ENCODE data around the gene NCAPD3. TPM values are rescaled to one million over a fixed set of nuclear protein-coding genes. Genes with fewer than 3 reads are reported as not detected.

Gene NCAPD3
- total RNA-seq, 1 donor from 2014 or later: 25.4 TPM

DNA sequence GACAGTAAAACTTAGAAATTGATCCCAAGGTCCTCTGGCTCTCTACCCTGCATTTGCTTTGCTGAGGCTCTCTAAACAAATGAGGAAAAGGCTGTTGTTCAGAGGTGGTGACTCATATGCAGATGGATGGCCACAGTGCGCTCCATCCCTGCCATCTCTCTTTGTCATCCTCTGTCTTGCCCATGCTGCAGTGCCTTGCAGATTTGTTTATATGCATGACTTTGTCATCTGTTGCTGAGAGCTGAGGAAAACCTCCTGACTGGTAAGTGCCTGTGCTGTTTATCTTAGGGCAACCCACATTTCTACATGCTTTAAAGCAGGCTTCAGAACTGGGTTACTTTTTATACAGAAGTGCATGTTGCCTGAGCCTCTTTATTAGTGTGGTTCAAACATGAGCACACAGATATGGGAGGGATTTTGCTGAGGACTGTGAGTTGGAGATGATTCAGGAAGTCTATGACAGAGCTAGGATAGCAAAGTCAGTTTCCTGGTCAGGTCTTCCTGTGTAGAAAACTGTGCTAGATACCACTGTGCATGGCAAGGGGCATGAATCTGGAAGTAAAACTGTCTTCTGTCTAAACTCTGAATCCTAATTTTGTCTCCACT, 97.4 kb downstream of the NCAPD3 start:
- Mint-ChIP-seq H3K4me3 (no peak overlapping the region), H3K4me1 (peaks cover 5% of the 10 kb centered on the region), H3K36me3 (peaks cover 12% of the 10 kb centered on the region), H3K9me3 (peaks cover 7% of the 10 kb centered on the region), H3K27me3 (ENCODE audit: low read depth) (peaks cover 37% of the 10 kb centered on the region), H3K27ac (no peak overlapping the region)
- no peak for DNase-seq (ENCODE audit: low spot score in 2 of 2, unreplicated experiment in 2 of 2)
- TF ChIP-seq, protein P1, sequence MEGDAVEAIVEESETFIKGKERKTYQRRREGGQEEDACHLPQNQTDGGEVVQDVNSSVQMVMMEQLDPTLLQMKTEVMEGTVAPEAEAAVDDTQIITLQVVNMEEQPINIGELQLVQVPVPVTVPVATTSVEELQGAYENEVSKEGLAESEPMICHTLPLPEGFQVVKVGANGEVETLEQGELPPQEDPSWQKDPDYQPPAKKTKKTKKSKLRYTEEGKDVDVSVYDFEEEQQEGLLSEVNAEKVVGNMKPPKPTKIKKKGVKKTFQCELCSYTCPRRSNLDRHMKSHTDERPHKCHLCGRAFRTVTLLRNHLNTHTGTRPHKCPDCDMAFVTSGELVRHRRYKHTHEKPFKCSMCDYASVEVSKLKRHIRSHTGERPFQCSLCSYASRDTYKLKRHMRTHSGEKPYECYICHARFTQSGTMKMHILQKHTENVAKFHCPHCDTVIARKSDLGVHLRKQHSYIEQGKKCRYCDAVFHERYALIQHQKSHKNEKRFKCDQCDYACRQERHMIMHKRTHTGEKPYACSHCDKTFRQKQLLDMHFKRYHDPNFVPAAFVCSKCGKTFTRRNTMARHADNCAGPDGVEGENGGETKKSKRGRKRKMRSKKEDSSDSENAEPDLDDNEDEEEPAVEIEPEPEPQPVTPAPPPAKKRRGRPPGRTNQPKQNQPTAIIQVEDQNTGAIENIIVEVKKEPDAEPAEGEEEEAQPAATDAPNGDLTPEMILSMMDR (IDR thresholded peaks at IDR 0.05; ENCODE audit: unreplicated experiment): no peak

- Mint-ChIP-seq H3K4me1 (peaks cover 11% of the 10 kb centered on the region), H3K4me3 (no peak overlapping the region), H3K36me3 (peaks cover 7% of the 10 kb centered on the region), H3K9me3 (no peaks in the 10 kb centered on the region), H3K27ac (no peak overlapping the region), H3K27me3 (ENCODE audit: low read depth) (peaks cover 37% of the 10 kb centered on the region)
- no peak for DNase-seq (ENCODE audit: low spot score in 2 of 2, unreplicated experiment in 2 of 2)
- TF ChIP-seq, protein P1 (IDR thresholded peaks at IDR 0.05; ENCODE audit: unreplicated experiment): no peak
Measured at GRCh38 chr11:134125507-134125906, 98.3 kb downstream of the NCAPD3 start.

DNA sequence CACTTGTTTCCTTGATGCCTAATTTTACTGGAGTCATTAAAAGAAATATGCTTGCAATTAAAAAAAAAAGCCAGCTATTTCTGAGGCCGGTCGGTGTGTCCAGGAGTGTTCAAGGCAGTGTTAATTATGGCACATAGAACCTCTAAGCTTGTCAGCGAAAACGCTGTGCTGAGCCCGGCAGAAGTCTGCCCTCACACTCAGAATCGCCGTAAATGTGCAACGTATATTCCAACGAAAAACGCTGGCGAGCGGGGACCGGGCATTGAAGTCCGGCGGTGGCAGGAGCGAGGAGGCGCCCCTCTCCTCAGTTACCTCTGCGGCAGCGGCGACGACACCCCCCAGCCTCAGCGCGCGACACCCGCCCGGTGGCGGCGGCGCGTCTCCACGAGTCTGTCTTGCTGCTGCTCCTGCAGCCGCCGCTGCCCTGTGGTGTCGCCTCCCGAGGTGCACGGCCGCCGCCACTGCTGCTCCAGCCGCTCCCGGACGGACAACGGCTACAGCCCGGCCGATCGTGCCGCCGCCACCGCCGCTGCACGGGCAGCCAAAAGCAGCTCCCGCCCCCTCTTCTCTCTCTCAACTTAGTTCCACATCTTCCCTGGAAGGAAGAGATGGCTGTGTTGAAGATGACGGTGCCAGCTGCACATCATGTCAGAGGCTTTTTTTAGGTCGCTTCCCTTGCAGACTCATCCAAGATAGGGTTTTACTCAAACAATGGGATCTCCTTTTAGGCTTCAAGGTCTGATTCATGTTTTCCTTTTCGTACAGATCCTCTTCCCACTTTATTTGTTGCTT, 98.9 kb downstream of the NCAPD3 start:
- no peaks in the 10 kb centered on the region for H3K9me3 Mint-ChIP-seq
- DNase-seq (ENCODE audit: low spot score in 2 of 2, unreplicated experiment in 2 of 2): peak in 1 of 2 experiments; percentile 53
- peaks cover 4% of the 10 kb centered on the region for H3K36me3 Mint-ChIP-seq
- H3K27me3 Mint-ChIP-seq (ENCODE audit: low read depth): peaks cover 37% of the 10 kb centered on the region
- TF ChIP-seq, protein P1 (IDR thresholded peaks at IDR 0.05; ENCODE audit: unreplicated experiment): no peak
- no peak overlapping the region for H3K27ac Mint-ChIP-seq
- H3K4me1 Mint-ChIP-seq: peaks cover 17% of the 10 kb centered on the region
- peak overlapping the region; percentile 58 for H3K4me3 Mint-ChIP-seq

DNA sequence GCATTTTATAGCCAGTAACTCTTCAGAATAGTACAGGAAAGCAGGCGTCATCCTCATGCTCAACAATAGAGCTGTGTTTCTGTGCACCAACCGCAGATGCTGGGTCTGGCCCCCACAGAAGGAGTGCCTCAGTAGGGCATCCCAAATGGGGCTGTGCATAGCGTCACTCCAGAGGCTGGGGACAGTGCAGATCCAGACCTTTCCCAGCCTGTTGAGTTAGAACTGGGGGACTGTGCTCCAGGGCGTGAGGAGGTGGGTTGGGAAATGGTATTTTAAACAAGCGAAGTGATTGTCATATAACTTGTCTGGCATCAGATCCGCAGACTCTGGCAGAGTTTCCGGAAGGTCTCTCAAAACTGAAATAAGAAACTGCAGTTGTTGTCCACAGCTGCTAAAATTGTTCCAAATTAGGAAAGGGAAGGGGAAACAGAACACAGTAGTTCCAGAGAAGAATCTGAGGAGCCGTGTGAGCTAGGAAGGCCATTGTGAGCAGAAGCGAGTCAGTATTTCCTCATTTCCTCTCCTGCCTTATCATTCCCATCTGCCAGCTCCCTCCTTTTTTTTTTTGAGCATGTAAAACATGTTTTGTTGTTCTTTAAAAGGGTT, 102.7 kb downstream of the NCAPD3 start:
- no peaks in the 10 kb centered on the region for H3K9me3 Mint-ChIP-seq
- no peak for DNase-seq (ENCODE audit: low spot score in 2 of 2, unreplicated experiment in 2 of 2)
- H3K4me3 Mint-ChIP-seq: no peak overlapping the region
- TF ChIP-seq, protein P1 (IDR thresholded peaks at IDR 0.05; ENCODE audit: unreplicated experiment): no peak
- peaks cover 30% of the 10 kb centered on the region for H3K27me3 Mint-ChIP-seq (ENCODE audit: low read depth)
- H3K27ac Mint-ChIP-seq: peak overlapping the region; percentile 70
- H3K4me1 Mint-ChIP-seq: peaks cover 17% of the 10 kb centered on the region
- peaks cover 3% of the 10 kb centered on the region for H3K36me3 Mint-ChIP-seq

- DNase-seq (ENCODE audit: low spot score in 2 of 2, unreplicated experiment in 2 of 2): no peak
- H3K9me3 Mint-ChIP-seq: no peaks in the 10 kb centered on the region
- TF ChIP-seq, protein P1 (IDR thresholded peaks at IDR 0.05; ENCODE audit: unreplicated experiment): no peak
- H3K27ac Mint-ChIP-seq: peak overlapping the region; percentile 7
- peaks cover 3% of the 10 kb centered on the region for H3K36me3 Mint-ChIP-seq
- H3K4me1 Mint-ChIP-seq: peaks cover 17% of the 10 kb centered on the region
- H3K4me3 Mint-ChIP-seq: no peak overlapping the region
- H3K27me3 Mint-ChIP-seq (ENCODE audit: low read depth): peaks cover 22% of the 10 kb centered on the region
Measured at GRCh38 chr11:134120143-134120850, 103.5 kb downstream of the NCAPD3 start.
